8988T (cell line): Measurements from ENCODE around the gene MYOM3.

Source experiments
- DNase-seq: peaks from one replicate; pipeline ENCODE4 v3.0.0; 2011

MYOM3 gene

DNA sequence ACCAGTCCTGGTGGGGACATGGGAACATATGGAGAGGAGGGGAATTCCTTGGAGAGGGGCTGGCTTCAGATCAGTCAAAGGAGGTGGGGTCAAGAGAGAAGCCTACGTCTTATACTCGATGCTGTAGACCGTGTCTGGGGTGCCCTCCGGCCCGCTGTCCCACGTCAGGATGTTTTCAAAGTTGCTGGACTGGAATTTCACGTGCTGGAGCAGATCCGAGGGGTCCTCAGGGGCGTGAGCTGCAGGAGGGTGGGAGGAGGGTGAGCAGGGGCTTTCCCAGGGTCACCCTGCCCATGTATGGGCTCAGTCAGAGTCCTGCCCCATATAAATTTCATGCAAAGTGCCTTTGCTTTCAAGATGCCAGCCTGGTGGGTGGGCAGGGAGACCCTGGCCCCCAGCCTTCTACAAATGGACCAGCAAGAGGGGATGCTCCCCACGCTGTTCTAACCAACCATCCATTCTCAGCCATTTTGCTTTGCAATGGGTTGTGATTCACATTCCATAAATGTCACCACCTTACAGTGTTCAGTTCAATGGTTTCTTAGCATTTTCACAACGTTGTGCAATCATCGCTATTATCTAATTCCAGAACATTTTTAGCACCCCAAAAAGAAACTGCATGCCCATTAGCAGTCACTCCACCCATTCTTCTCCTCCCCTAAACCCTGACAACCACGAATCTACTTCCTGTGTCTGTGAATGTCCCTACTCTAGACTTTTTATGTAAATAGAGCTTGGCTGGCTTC lies 26.7 kb upstream of the MYOM3 start:
- DNase-seq, result no peak

DNA sequence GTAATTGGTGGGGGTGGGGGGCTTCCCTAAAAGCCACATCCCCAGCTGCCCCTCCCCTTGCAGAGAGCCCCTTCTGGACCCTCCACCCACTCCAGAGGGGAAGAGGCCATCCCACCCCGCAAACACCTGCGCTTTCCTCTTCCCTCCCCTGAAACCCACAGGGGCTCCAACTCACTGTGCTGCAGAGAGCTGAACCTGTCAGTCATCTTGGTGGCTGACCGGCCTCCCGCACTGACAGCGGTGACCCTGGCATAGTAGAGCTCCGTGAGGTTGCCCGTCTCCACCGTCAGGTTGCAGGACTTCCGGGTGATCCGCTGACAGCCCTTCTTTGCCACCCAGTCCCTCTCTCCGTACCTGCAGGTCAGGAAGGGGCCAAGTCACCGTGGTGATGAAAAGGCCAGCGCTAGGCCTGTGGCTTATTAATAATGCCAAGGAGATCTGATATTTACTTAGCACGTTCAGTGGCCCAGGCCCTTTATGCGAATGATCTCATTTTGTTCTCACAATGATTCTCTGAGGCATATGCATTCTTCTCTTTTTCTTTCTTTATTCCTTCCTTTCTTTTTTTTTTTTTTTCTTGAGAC lies 25.1 kb upstream of the MYOM3 start:
- DNase-seq, result no peak

DNA sequence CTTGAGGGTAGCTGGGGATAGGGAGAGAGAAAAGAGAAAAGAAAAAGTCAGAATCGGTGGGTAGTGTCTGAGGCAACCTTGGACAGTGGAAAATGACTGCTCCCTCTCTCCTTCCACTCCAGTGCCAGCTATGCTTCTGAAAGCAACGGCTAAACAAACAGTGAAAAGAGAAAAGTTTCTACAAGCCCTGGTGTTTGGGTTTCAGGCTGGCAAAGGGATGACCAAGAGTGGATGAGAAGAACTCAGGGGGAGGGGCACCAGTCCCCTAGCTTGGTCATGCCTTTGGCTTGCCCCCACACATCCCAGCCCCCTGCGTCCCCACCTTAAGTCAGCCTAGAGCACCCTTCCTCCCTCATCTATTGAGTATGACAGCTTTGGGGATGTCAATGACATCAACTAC lies 22.4 kb upstream of the MYOM3 start:
- DNase-seq, result no peak

DNA sequence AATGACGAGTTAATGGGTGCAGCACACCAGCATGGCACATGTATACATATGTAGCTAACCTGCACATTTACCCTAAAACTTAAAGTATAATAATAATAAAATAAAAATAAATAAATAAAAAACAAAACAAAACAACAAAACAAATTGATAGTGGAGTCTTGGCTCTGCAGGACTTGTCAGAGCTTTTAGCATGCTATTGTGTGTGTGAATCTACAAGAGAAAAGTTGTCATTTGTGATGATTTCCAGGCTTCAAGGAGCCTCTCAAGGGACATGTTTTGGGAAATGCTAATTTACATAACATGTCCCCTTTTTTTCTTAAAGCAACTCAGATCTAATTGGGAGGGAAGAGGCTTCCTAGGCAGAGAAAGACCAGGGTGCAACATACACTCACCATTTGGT lies 21.9 kb upstream of the MYOM3 start:
- no peak for DNase-seq

DNA sequence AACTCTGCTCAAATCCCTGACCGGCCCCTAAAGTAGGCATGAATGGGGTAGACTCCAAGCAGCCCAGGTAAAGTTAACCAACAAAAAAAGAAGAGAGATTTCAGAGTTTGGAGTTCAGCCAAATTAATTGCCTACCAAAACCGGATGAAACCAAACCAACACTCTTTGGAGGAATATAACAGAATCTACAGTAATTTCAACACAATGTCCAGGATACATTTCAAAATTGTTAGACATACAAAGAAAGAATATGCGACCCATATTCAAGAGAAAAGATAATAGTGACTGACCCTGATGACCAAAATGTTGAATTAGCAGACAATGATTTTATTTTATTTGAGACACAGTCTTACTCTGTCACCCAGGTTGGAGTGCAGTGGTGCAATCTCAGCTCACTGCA lies 18.4 kb upstream of the MYOM3 start:
- DNase-seq, result no peak

DNA sequence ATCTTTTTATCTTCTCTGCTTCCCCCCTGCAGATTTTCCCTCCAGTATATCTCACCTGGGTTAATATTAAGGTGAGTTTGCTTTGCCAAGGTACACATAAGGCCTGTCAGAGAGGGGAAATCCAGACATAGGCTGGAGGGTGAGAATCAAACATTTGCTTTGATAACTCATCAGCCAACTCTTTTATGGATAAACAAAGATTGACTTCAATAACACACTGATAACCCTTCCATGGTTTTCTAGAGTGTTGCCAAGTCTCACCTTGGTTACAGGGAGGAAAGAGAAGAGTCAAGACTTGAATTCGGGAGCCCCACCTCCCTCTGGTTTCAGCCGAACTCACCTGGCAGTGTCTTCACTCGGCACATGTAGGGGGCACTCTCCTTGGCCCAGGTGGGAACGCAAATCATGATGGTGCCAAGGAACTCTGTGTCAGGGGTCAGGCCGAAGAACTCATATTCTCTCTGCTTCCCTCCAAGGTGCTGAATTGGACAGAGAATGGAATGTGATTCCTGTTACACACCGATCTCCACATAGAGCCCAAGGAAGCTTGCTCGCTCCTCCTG lies 15.9 kb upstream of the MYOM3 start:
- no peak for DNase-seq

DNA sequence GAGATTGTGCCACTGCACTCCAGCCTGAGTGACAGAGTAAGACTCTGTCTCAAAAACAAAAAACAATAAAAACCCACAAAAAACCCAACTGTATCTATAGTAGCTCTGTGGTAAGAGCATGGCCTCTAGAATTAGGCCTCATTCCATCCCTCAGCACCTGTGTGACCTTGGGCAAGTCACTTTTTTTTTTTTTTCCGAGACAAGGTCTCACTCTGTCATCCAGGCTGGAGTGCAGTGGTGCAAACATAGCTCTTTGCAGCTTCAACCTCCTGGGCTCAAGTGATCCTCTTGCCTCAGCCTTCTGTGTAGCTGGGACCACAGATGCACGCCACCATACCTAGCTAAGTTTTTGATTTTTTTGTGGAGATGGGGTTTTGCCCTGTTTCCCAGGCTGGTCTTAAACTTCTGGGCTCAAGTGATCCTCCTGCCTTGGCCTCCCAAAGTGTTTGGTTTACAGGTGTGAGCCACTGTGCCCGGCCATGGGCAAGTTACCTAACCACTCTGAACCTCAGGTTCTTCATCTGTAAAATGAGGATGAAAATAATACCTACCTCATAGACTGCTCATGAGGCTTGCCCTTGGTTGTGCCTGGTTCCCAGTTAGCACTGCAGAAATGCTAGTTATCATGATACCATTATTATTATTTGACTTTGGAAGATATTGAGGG lies 15.3 kb upstream of the MYOM3 start:
- no peak for DNase-seq

DNA sequence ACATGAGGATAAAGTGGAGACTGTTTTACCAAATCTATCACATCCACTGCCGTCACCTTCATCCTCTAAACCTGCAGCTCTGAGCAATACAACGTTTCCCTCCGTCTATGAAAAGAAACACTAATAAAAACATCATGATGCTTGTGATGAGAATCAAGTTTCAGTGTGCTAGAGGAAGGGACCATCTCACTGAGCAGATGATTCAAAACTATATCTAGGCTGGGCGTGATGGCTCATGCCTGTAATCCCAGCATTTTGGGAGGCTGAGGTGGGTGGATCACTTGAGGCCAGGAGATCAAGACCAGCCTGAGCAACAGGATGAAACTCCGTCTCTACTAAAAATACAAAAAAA lies 14.7 kb upstream of the MYOM3 start:
- no peak for DNase-seq

DNA sequence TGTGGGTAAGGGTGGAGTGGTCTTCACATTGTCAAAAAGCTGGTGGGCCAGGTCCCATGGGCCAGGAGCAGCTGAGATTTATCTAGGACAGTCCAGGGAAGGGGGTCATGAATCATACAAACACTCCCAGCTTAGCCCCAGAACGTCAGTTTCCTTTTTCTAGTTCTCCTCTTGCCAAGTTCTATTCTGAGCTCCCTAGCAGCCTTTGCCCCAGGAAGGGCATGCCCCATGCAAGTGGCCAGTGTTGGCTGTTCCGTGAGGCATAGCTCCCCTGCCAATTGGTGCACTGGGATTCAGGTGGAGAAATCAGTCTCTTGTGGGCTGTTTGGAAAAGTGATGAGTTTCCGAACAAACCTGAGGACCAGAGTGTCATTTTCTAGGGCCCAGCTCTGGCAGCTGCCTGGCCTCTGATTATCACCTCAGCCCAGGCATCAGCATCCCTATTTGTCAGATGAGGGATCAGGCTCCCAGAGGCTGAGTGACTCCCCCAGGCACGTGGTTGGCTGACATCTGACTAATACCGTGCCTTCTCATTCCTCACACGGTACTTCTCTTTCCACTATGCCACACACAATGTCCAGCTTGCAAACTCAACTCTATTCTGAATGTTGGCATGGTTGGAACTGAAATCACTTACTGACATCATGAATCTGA lies 14.2 kb upstream of the MYOM3 start:
- DNase-seq, result no peak

DNA sequence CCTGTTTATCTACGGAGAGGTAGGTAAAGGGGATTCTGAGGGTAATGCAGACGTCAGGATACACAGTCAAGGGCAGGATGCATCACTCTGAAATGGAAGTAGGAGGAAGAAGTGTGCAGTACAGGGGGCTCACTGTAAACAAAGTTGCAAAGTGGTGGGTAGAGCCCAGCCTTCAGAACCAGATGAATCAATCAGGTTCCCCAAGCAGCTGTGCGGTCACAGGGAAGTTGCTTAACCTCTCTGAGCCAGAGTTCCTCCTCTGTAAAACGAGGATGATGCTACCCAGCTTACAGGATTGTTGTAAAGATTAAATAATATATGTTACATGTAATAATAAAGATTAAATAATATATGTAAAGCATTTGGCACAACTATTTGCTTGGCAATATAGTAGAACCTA lies 13.5 kb upstream of the MYOM3 start:
- no peak for DNase-seq

DNA sequence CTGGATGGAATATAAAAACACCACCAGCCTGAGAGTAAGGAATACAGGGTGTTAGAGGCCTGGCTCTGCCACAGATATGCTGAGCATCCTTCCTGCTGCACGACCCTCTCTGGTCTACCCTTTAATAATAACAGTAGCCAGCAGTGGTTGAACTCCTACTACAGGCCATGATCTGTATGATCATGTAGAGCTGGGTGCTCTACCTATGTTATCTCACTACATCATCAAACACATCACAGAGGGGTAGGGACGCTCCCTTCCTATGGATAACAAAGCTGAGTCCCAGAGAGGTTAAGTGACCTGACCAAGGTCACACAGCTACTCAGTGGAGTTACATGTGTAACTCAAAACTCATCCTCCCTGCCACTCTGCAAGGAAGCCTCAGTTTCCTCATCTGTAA lies 13.0 kb upstream of the MYOM3 start:
- DNase-seq, result no peak

DNA sequence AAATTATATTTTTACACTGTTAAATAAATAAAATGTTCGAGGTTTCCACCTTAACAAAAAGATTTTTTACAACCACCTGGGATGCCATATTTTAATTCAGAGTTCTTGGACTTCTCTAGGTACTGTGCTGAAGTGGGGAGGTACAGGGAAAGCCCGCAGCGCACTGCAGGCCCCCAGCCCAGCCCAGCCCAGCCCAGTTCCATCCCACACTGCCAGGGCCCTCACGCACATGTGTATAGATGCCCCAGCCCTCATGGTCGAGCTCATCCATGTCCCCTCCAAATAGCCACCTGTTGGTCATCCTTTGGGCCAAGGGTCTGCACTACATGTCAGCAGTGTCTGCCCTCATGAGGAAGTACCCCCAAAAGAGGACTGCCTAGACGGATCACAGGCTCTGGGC lies 11.7 kb upstream of the MYOM3 start:
- no peak for DNase-seq

DNA sequence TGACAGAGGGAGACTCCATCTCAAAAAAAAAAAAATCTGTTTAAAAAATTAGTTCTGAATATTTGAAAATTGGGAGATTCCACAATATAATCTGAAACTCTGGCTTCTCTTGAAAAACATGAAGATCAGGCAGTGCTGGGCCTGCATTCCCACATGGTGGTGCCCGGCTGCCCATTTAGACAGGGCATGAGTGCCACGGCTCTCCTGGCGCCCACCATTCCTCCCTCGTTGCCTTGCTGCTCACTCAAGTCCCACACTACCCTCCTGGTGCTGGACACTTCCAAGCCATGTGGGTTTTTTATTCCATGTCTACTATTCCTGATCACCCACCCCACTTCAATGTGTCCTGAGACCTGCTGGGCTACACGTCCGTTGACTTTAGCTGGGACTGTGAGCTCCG lies 10.8 kb upstream of the MYOM3 start:
- DNase-seq, result no peak

DNA sequence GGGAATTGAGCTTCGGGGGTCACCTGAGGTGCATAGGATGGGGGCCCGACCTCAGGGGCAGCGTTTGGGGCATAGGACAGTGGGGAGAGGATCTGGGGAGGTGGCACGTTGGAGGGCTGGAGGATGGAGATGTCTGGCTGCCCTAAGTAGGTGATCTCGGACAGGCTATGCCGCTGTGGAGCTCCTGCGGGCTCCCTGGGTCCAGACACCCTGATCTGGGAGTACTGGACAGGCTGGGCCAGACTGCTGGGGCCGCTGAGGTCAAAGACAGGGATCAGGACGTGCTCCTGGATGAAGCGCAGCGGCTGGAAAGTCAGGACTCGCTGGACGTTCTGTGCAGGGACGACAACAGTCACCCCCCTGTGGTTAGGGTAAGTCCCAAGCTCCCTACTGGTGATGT lies 9.5 kb upstream of the MYOM3 start:
- DNase-seq, result no peak

DNA sequence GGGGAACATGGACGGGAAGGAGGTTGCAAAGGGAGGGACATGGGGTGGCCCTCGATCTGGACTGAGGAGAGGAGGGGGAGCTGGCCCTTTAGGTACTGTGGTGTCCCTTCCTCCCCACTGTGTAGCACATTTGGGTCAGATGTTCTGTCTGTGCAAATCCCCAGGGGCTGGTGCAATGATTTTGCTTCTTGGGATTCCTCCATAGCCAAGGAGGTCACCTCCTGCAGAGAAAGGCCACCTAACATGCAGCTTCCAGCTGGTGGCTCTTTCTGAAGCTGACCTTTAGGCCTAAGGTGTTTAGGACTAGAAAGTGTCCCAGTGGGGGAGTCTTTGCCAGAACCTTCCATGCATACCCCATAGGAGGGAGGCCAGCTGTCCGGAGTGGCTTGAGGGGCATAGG lies 9.0 kb upstream of the MYOM3 start:
- no peak for DNase-seq

DNA sequence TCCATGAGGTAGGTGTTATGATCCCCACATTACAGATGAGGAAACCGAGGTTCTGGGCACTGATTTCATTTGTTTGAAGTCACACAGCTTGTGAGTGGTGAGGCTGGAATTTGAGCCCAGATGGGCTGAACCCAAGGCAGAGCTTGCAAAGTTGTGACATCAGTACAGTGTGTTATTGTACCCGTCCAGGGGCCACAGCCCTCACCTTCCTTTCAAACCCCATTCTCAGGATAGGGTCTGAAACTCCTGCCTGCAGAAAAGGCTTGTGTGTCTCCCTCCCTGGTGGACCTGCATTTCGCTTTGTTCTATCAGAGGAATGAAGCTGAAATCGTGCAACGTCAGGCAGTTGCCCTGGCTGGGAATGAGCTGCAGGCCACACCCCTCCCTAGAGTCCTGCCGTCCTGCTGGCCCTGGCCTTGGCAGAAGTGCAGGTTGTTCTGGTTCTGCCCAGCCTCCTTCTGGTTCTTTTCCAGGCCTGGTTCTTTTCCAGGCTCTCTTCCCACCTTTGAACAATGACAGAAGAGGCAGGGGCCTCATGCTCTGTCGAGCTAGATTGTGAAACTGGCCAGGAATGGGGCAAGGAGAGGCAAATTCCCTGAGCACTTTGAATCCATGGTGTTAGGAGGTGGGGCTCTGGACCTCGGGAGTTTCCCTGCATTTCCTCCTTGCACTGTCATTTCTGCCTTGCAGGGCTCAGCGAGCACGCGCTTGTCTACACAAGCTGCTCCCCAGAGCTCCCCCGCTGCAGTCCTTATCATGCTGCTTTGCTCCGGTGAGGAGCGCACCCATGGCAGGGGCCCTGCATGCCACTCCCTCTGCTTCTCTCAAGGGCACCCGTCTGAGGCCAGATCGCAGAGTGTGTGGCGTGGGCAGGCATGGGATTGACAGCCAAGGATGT lies 8.2 kb upstream of the MYOM3 start:
- no peak for DNase-seq

DNA sequence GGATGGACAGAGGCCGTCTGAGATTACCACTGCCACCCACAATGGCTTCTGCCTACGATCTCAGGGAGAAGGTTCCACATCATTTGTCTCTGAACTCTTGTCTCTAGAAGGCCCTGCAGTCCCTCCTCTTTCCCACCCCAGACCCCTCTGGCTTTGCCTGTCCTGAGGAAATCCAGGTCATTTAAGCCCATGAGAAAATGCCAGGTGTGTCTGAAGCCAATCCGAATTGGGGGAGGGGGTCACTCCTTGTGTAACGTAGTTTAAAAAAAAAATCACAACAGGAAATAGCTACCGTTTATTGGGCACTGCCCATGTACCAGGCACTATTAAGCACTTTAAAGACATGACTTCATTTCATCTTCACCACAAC lies 7.5 kb upstream of the MYOM3 start:
- no peak for DNase-seq

DNA sequence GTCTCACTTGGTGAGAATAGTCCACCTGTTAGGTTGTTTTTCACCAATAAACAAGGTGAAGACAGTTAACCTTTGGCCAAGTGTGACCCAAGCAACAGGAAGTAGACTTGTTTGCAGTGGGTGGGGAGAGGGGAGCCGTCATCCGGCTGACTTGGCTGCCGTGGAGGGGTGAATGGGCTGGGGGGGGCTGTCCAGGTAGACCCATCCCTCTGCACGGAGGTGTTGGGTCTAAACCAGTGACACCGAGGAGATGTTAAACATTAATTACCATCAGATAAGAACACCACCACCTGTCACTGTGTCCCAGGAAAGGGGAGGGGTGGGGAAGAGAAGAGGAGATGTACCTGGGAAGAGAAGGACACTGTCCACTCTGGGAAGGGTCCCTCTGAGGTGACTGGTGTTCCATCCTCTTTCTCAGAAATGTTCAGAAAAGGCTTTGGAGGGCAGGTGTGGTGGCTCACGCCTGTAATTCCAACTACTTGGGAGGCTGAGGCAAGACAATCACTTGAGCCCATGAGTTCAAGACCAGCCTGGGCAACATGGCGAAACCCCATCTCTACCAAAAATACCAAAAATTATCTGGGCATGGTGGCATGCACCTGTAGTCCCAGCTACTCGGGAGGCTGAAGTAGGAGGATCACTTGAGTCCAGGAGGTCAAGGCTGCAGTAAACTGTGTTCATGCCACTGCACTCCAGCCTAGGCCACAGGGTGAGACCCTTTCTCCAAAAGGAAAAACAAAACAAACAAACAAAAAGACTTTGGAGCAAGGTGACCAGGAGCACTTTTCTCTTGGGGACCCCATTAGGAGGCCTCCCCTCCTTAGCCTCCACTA lies 6.7 kb upstream of the MYOM3 start:
- DNase-seq, result no peak

DNA sequence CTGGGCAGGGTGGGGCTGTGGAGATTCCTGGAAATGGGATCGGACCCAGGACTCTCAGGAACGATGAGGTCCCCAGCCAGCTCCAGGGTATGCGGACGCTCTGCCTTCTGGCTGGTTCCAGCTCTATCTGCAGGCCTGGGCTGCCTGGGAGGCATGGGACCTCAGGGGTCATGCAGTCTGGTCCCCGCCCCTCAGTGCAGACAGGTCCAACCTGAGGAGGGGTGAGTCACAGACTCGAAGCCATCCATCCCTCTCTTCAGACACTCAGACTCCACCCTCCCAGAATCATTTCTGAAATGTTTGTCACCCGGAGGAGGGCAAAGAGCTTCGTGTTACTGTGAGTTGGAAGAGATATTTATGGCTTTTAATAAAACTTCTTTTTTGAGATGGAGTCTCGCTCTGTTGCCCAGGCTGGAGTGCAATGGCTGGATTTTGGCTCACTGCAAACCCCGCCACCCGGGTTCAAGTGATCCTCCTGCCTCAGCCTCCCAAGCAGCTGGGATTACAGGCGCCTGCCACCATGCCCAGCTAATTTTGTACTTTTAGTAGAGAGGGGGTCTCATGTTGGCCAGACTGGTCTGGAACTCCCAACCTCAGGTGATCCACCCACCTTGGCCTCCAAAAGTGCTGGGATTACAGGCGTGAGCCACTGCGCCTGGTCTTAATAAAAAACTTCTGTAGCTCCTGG lies 5.9 kb upstream of the MYOM3 start:
- no peak for DNase-seq

DNA sequence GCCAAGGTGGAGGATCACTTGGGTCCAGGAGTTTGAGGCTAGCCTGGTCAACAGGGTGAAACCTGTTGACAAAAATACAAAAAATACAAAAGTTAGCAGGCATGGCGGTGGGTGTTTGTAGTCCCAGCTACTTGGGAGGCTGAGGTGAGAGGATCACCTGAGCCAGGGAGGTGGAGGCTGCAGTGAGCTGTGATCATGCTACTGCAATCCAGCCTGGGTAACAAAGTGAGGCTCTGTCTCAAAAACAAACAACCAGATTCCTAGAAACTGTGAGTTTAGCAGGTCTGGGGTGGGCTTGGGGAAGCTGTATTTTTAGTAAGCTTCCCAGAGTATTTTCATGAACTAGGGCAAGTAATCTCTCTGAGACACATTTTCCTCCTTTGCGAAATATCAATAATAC lies 5.2 kb upstream of the MYOM3 start:
- DNase-seq, result no peak

DNA sequence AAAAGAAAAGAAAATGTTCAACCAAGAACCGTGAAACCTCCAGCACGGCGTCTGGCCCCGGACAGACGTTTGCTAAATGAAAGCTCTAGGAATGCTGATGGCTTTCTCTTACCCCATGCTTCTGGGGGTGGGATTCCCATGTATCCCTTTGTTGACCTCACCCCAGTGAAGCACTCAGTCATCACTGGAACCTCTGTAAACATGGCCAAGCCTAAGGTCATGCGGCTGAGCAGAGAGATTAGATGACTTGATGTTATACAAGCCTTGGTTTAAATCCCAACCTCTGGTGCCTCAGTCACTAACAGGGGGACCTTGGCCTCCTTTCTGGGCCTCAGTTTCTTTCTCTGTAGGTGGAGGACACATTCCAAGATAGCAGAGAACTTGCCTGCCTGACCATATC lies 2.8 kb upstream of the MYOM3 start:
- no peak for DNase-seq
